GM19324 (cell line): ENCODE results near the gene PTH2.

ENCODE experiments used
- ATAC-seq: cut with Tn5 transposase; IDR thresholded peaks from one replicate; pipeline ENCODE4 v1.9.1; 2021; ENCODE audit warnings: mild to moderate bottlenecking, moderate library complexity; ENCODE audit not compliant: unreplicated experiment, low FRiP score

Gene PTH2

DNA sequence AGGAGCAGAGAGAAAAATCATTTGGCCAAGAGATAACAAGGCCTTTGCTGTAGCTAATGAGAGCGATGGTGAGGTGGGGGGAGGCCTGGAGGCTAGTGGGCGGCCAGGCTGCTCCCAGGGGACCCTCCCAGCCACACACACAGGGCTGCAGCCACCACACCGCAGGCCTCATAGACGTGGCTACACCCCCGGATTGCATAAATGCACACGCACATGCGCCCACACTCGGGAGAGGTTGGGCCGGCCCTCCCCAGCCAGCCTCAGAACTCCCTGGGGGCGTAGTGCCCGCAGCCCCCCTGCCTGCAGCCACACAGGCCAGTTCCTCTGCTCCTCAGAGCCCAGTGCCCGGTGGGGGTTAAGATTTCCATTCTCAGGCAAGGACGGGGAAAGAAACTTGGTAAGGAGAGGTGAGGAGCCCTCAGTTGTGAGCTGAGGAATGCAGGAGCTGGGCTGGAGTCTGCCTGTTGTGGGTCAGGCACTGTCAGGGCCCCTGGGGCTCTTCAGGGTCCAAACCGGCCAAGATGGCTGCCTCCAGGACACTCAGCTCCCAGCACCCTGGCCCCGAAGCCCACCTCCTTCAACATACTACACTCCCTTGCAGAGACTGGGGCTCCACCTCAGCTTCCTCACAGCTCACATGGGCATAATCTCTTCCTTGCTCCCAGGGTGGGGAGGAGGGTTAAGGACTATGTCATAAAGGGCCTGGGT is 8.0 kb downstream of the PTH2 start:
- ATAC-seq: no peak

- no peak for ATAC-seq
Observed at GRCh38 chr19:49414256-49414655, 9.0 kb downstream of the PTH2 start.

DNA sequence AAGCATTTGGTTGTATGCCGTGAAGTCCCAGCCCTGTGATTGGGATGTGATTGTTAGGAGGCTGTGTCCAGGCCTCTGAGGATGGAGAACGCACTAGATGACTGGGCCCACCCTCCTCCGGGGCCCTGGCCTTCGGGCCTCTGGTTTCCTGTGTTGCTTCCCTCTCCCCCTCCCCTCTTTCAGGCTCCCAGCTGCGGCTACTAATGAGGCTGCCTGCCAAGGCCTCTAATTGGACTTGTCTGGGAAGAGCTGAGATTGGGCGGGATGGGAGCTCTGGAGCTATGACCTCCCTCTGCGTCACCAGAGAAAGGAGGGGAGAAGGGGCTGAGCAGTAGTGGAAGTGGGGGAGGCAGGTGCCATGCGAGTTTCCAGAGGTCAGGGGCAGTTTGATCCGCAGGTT is 9.9 kb downstream of the PTH2 start:
- no peak for ATAC-seq

DNA sequence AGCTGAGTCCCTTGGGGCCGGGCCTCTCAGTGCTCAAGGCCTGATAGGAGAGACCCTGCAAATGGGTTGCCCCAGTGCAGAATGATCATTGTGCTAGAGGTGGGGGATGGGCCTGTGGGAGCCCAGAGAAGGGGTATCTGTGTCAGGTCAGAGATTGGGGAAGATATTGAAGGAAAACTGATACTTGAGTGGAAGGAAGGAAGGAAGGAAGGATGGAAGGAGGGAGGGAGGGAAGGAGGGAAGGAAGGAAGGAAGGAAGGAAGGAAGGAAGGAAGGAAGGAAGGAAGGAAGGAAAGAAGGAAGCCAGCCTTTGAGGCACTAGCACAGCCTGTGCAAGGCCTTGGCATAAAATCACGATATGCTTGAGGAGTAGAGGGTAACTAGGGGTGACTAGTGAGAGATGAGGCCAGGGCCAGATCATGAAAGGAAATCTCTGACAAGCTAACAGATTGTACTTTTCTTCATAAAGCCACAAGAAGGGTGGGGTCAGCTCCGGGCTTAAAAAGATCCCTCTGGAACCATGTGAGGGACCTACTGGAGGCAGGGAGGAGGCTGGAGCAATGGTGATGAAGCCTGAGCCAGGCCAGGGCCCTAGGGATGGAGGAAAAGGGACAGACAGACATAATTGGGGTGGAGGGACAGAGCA is 11.4 kb downstream of the PTH2 start:
- no peak for ATAC-seq

DNA sequence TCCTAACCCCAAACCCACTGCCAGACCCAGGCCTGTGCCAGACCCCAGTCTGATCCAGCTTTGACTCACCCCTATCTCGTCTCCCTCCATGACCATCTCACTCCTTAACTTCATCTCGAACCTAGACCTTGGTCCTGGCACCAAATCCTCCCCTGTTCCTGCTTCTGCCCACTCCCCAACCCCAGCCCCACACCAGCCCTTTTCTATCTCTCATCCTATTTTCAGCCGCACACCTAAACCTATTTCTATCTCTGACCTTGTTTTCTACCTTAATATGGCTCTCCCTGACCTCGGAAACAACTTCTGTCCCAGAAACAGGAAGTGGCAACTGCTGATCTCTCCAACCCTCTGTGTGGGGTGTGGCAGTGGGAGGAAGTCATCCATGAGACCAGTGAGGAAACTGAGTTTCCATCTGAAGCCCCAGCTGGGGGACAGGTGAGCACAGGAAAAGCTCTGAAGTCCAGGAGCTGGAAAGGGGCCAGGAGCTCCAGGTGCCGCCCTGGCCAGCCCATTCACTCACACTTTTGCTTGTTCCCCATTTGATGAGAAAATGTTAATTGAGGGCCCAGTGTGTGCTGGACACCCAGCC is 13.7 kb downstream of the PTH2 start:
- ATAC-seq: no peak

- ATAC-seq: no peak
Observed at GRCh38 chr19:49408816-49409440, 14.3 kb downstream of the PTH2 start.

DNA sequence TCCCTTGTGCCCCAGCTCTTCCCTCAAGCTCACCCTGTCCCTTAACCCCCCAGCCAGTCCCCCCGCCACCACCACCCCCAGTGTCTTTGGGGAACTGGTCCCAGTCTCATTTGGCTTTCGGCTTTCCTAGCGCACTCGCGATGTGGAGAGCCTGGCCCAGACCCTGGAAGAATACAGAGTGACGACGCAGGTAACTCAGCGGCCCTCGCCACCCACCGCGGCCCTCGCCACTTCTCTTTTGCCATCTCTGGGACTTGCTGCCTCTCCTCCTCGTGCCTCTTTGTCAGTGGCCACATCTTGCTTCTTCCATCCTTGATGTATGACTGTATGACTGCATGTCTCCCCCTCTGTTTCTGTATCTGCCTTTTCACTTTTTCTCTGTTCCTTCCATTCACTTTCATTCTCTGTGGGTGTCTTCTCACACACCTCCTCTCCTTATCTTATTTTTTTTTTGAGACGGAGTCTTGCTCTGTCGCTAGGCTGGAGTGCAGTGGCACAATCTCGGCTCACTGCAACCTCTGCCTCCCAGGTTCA is 15.7 kb downstream of the PTH2 start:
- no peak for ATAC-seq

- no peak for ATAC-seq
Observed at GRCh38 chr19:49407079-49407478, 16.2 kb downstream of the PTH2 start.

DNA sequence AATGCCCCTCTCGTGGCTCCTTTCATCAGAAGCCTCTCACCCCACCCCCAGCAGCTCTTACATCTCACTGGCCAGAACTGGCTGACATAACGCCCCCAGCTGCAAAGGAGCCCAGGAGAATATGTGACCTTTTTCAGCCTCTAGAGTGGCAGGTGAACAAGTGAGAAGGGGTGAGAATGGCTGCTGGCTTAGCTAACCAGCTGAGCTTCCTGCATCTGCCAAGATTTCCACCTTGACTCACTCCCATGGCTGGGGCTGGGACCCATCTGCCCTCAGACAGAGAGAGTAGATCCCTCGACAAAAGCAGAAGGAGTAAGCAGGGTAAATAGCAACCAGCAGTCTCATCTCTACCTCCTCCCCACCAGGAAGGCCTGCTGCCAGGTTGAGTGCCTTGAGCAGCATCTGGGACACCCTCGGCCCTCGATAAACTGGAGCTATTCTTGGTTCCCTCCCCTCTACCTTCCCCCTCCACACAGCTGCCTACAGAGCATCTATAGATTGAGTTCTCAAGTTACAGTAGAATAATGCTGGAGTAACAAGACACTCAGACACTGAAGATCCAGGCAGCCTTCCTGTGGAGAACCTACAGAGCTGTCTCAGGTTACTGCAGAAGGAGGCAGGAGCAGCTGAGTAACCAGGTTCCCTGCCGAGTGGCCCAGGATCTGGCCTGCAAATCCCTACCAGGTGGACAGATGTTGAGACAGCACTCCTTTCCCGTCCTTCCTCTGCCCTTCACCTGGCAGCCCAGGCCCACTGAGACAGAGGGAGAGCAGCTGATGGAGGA is 19.6 kb downstream of the PTH2 start:
- no peak for ATAC-seq

DNA sequence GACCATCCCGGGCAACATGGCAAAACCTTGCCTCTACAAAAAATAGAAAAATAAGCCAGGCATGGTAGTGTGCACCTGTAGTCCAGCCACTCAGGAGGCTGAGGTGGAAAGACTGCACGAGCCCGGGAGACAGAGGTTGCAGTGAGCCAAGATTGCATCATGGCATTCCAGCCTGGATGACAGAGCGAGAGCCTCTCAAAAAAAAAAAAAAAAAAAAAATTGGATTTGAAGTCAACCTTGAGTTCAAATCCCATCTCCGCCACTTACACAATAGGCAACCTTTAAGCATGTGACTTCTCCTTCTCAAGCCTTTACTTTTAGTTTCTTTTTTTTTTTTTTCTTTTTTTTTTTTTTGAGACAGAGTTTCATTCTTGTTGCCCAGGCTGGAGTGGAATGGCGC is 23.2 kb downstream of the PTH2 start:
- no peak for ATAC-seq

- ATAC-seq: no peak
Observed at GRCh38 chr19:49398931-49399330, 24.3 kb downstream of the PTH2 start.

- no peak for ATAC-seq
Observed at GRCh38 chr19:49398001-49398615, 25.1 kb downstream of the PTH2 start.

GRCh38 chr19:49396738-49397505 is 26.3 kb downstream of the PTH2 start:
- no peak for ATAC-seq

GRCh38 chr19:49395581-49396407 is 27.4 kb downstream of the PTH2 start:
- ATAC-seq: no peak

GRCh38 chr19:49393881-49394280 is 29.4 kb downstream of the PTH2 start:
- no peak for ATAC-seq

GRCh38 chr19:49391581-49392399 is 31.5 kb downstream of the PTH2 start:
- peak; percentile 57 for ATAC-seq

DNA sequence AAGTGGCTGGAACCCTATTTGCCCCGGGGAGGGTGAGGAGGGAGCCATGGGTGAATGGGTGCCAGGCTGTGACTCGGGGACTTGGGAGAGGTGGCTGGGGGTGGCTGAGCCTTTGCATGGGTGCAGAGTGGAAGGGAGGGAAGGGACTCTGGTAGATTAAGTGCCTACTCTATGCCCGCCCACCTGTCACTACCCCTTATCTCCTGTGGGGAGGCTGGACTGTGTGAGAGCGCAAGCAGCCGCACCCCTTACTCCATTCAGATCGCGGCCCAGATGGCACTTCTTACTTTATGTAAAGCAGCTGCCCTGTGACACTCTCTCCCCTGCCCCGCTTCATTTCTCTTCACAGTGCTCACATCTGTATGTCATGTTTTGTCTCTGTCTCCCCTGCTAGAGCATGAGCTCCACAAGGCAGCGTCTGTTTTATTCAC is 32.3 kb downstream of the PTH2 start:
- no peak for ATAC-seq
